Mammary epithelial cell (primary cell): Measurements from ENCODE around the gene DST.

Experiments used
- EZH2 ChIP-seq: IDR thresholded peaks from 2 replicates; pipeline ENCODE4 v1.6.1; 2012; ENCODE audit warnings: low read length, inconsistent platforms, borderline replicate concordance
- TF ChIP-seq, protein P1 (sequence below), 2 donors: IDR thresholded peaks in 1 of 2; conservative IDR thresholded peaks in 1 of 2; 2 replicates each; pipeline ENCODE4 v1.5.1; 2011 to 2012; ENCODE audit warnings: inconsistent platforms in 2 of 2, low read length in 2 of 2, mild to moderate bottlenecking in 2 of 2, control low read depth in 1 of 2, low read depth in 1 of 2; ENCODE audit not compliant: insufficient read depth in 1 of 2; ENCODE audit errors: extremely low read depth in 1 of 2

DNA sequence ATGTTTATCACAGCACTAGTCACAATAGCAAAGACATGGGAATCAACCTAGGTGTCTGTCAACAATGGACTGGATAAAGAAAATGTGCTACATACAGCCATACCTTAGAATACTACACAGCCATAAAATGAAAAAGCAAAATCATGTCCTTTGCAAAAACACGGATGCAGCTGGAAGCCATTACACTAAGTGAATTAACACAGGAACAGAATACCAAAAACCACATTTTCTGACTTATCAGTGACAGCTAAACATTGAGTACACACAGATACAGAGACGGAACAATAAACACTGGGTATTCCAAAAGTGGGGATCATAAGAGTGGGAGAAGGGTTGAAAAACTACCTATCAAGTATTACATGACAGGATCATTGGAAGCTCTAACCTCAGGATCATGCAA is 43.3 kb upstream of the DST start:
- TF ChIP-seq, protein P1, sequence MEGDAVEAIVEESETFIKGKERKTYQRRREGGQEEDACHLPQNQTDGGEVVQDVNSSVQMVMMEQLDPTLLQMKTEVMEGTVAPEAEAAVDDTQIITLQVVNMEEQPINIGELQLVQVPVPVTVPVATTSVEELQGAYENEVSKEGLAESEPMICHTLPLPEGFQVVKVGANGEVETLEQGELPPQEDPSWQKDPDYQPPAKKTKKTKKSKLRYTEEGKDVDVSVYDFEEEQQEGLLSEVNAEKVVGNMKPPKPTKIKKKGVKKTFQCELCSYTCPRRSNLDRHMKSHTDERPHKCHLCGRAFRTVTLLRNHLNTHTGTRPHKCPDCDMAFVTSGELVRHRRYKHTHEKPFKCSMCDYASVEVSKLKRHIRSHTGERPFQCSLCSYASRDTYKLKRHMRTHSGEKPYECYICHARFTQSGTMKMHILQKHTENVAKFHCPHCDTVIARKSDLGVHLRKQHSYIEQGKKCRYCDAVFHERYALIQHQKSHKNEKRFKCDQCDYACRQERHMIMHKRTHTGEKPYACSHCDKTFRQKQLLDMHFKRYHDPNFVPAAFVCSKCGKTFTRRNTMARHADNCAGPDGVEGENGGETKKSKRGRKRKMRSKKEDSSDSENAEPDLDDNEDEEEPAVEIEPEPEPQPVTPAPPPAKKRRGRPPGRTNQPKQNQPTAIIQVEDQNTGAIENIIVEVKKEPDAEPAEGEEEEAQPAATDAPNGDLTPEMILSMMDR (conservative IDR thresholded peaks at IDR 0.05 in 1 of 2, IDR thresholded peaks at IDR 0.05 in 1 of 2; ENCODE audit: extremely low read depth in 1 of 2, insufficient read depth in 1 of 2, low read depth in 1 of 2, low read length in 2 of 2) = no peak
- TF ChIP-seq EZH2 = no peak
